HEK293 (cell line): ENCODE results near the gene MARCHF7.

ENCODE experiments used
- CTCF ChIA-PET: fragments of 350-600 bp; formaldehyde crosslinking; extraction: SDS; loops from one replicate; lab custom pipeline; 2021; ENCODE audit warnings: antibody characterized with exemption; lab: Yijun Ruan, JAX
- POLR2A ChIA-PET: fragments of 300-600 bp; formaldehyde crosslinking; extraction: SDS; loops from one replicate; lab custom pipeline; 2020; ENCODE audit warnings: antibody characterized with exemption, inconsistent platforms; lab: Yijun Ruan, JAX
- H3K27ac ChIP-seq: fragments of 200-500 bp; sonication (Bioruptor generic); 2 replicates; pipeline ENCODE4 v1.5.1; 2014; ENCODE audit warnings: low read depth, low read length, control low read depth, inconsistent platforms; ENCODE audit errors: extremely low read depth
- H3K36me3 ChIP-seq, 2 experiments: fragments of 200-500 bp in 1 of 2; sonication (Bioruptor generic) in 1 of 2; 1 replicate in 1 of 2; 2 replicates in 1 of 2; pipeline ENCODE4 v1.5.1; 2014 to 2017; ENCODE audit warnings: inconsistent platforms in 2 of 2, low read length in 2 of 2; ENCODE audit not compliant: control insufficient read depth in 2 of 2, insufficient read depth in 1 of 2
- H3K4me1 ChIP-seq: fragments of 200-500 bp; sonication (Bioruptor generic); 2 replicates; pipeline ENCODE4 v1.5.1; 2014; ENCODE audit warnings: mild to moderate bottlenecking, low read length, inconsistent platforms; ENCODE audit not compliant: control insufficient read depth, insufficient read depth
- H3K4me3 ChIP-seq: 2 replicates; pipeline ENCODE4 v1.5.1; 2011; ENCODE audit warnings: low read depth, mild to moderate bottlenecking, control low read depth, low read length, moderate library complexity
- H3K9me3 ChIP-seq: fragments of 200-500 bp; sonication (Bioruptor generic); 2 replicates; pipeline ENCODE4 v1.5.1; 2014; ENCODE audit warnings: low read depth, low read length, inconsistent platforms; ENCODE audit not compliant: control insufficient read depth, insufficient read depth
- FEZF1 ChIP-seq: fragments of 450-650 bp; formaldehyde crosslinking; IDR thresholded peaks from 2 replicates; pipeline ENCODE4 v1.5.1; 2016; ENCODE audit warnings: missing biosample characterization, missing genetic modification characterization
- GLIS1 ChIP-seq: fragments of 450-650 bp; formaldehyde crosslinking; IDR thresholded peaks from 2 replicates; pipeline ENCODE4 v1.5.1; 2016; ENCODE audit warnings: missing biosample characterization, missing genetic modification characterization
- SETDB1 ChIP-seq: IDR thresholded peaks from one replicate; pipeline ENCODE4 v1.6.1; 2017; ENCODE audit warnings: mild to moderate bottlenecking, low read length, moderate library complexity, mixed read lengths; ENCODE audit not compliant: insufficient read length
- WT1 ChIP-seq: fragments of 450-650 bp; formaldehyde crosslinking; IDR thresholded peaks from 2 replicates; pipeline ENCODE4 v1.5.1; 2016; ENCODE audit warnings: missing biosample characterization, missing genetic modification characterization
- ZFP3 ChIP-seq: fragments of 450-650 bp; formaldehyde crosslinking; IDR thresholded peaks from 2 replicates; pipeline ENCODE4 v1.5.1; 2016; ENCODE audit warnings: low read depth, missing biosample characterization, missing genetic modification characterization
- ZFP41 ChIP-seq: fragments of 450-650 bp; formaldehyde crosslinking; IDR thresholded peaks from 2 replicates; pipeline ENCODE4 v1.5.1; 2016; ENCODE audit warnings: missing biosample characterization, missing genetic modification characterization, borderline replicate concordance
- ZIC2 ChIP-seq: fragments of 450-650 bp; formaldehyde crosslinking; IDR thresholded peaks from 2 replicates; pipeline ENCODE4 v1.5.1; 2016; ENCODE audit warnings: missing biosample characterization, missing genetic modification characterization
- ZNF157 ChIP-seq: fragments of 450-650 bp; formaldehyde crosslinking; IDR thresholded peaks from 2 replicates; pipeline ENCODE4 v1.5.1; 2016; ENCODE audit warnings: missing biosample characterization, missing genetic modification characterization
- ZNF223 ChIP-seq: fragments of 450-650 bp; formaldehyde crosslinking; IDR thresholded peaks from 2 replicates; pipeline ENCODE4 v1.5.1; 2016; ENCODE audit warnings: missing biosample characterization, missing genetic modification characterization
- ZNF23 ChIP-seq: fragments of 450-650 bp; formaldehyde crosslinking; IDR thresholded peaks from 2 replicates; pipeline ENCODE4 v1.5.1; 2016; ENCODE audit warnings: missing biosample characterization, missing genetic modification characterization, borderline replicate concordance
- ZNF248 ChIP-seq: fragments of 450-650 bp; formaldehyde crosslinking; IDR thresholded peaks from 2 replicates; pipeline ENCODE4 v1.5.1; 2017; ENCODE audit warnings: missing biosample characterization, missing genetic modification characterization
- ZNF335 ChIP-seq: fragments of 450-650 bp; formaldehyde crosslinking; conservative IDR thresholded peaks from 2 replicates; pipeline ENCODE4 v1.5.1; 2016; ENCODE audit warnings: missing biosample characterization, missing genetic modification characterization
- ZNF366 ChIP-seq: fragments of 450-650 bp; formaldehyde crosslinking; conservative IDR thresholded peaks from 2 replicates; pipeline ENCODE4 v1.5.1; 2016; ENCODE audit warnings: missing biosample characterization, missing genetic modification characterization
- ZNF521 ChIP-seq: fragments of 450-650 bp; formaldehyde crosslinking; IDR thresholded peaks from 2 replicates; pipeline ENCODE4 v1.5.1; 2017; ENCODE audit warnings: missing biosample characterization, mild to moderate bottlenecking, missing genetic modification characterization
- ZNF529 ChIP-seq: fragments of 450-650 bp; formaldehyde crosslinking; IDR thresholded peaks from 2 replicates; pipeline ENCODE4 v1.5.1; 2017; ENCODE audit warnings: missing genetic modification characterization, missing biosample characterization; ENCODE audit not compliant: insufficient replicate concordance
- ZNF560 ChIP-seq: fragments of 450-650 bp; formaldehyde crosslinking; IDR thresholded peaks from 2 replicates; pipeline ENCODE4 v1.5.1; 2017; ENCODE audit warnings: missing biosample characterization, missing genetic modification characterization, borderline replicate concordance
- ZXDB ChIP-seq: fragments of 450-650 bp; formaldehyde crosslinking; IDR thresholded peaks from 2 replicates; pipeline ENCODE4 v1.5.1; 2016; ENCODE audit warnings: missing biosample characterization, missing genetic modification characterization
- TF ChIP-seq, protein P1 (sequence below): fragments of 450-650 bp; formaldehyde crosslinking; IDR thresholded peaks from 2 replicates; pipeline ENCODE4 v1.5.0; 2017; ENCODE audit warnings: missing biosample characterization, missing genetic modification characterization, borderline replicate concordance
- TF ChIP-seq, protein P2 (sequence below): fragments of 450-650 bp; formaldehyde crosslinking; IDR thresholded peaks from 2 replicates; pipeline ENCODE4 v1.5.1; 2017; ENCODE audit warnings: missing biosample characterization, missing genetic modification characterization

The MARCHF7 gene

DNA sequence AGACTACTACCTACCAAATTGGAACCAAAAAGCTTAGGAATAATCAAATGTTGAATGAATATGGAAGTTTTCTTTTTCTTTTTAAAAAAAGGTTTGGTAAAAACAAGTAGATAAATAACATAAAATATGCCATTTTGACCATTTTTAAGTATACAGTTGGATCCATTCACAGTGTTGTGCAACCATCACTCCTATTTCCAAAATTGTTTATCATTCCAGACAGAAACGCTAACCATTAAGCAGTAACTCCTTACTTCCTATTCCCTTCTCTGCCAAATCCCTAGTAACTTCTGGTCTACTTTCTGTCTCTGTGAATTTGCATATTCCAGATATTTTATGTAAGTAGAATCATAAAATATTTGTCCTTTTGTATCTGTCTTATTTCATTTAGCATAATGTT is 45.9 kb downstream of the MARCHF7 start:
- H3K4me3 ChIP-seq: no peak overlapping the region
- ChIA-PET CTCF (interaction anchor here (1.9 kb wide), 1 partner anchor 11 kb away, joined by 6 read pairs; no protein-coding TSS in a partner anchor), POLR2A (no interaction called here)
- no peak for TF ChIP-seq GLIS1 (tag by site-specific recombination)
- TF ChIP-seq, protein P1, sequence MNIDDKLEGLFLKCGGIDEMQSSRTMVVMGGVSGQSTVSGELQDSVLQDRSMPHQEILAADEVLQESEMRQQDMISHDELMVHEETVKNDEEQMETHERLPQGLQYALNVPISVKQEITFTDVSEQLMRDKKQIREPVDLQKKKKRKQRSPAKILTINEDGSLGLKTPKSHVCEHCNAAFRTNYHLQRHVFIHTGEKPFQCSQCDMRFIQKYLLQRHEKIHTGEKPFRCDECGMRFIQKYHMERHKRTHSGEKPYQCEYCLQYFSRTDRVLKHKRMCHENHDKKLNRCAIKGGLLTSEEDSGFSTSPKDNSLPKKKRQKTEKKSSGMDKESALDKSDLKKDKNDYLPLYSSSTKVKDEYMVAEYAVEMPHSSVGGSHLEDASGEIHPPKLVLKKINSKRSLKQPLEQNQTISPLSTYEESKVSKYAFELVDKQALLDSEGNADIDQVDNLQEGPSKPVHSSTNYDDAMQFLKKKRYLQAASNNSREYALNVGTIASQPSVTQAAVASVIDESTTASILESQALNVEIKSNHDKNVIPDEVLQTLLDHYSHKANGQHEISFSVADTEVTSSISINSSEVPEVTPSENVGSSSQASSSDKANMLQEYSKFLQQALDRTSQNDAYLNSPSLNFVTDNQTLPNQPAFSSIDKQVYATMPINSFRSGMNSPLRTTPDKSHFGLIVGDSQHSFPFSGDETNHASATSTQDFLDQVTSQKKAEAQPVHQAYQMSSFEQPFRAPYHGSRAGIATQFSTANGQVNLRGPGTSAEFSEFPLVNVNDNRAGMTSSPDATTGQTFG (tag by site-specific recombination): no peak
- TF ChIP-seq ZNF521 (tag by site-specific recombination): no peak
- TF ChIP-seq SETDB1: no peak
- TF ChIP-seq ZXDB (tag by site-specific recombination): no peak
- no peak for TF ChIP-seq ZNF560 (tag by site-specific recombination)
- no peak for TF ChIP-seq ZNF529 (tag by site-specific recombination)
- H3K27ac ChIP-seq: no peak overlapping the region
- peaks cover 48 to 95% of the 10 kb centered on the region in 2 experiments for H3K36me3 ChIP-seq
- H3K9me3 ChIP-seq: no peaks in the 10 kb centered on the region
- H3K4me1 ChIP-seq: no peaks in the 10 kb centered on the region

DNA sequence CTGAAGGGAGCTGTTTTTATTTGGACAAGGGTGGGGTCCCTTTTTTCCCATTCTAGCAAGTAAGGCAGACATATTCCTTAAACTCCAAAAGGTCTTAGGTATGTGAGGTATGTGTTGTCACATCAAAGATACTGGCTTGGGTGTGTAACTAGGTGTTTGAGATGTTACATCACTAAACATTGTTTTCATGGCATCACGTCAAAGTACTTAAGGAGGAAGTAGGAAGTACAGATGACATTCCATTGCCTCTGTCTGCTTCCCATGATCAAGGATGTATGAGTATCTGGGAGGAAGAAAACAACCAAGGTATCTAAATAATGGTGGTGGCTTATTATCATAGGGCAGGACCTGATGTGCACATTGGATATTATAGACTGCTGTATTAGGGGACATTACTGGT is 46.4 kb downstream of the MARCHF7 start:
- Histone ChIP-seq H3K4me3 (no peak overlapping the region), H3K9me3 (no peaks in the 10 kb centered on the region), H3K36me3 (peaks cover 45 to 96% of the 10 kb centered on the region in 2 experiments), H3K4me1 (no peaks in the 10 kb centered on the region), H3K27ac (no peak overlapping the region)
- TF ChIP-seq, protein P2, sequence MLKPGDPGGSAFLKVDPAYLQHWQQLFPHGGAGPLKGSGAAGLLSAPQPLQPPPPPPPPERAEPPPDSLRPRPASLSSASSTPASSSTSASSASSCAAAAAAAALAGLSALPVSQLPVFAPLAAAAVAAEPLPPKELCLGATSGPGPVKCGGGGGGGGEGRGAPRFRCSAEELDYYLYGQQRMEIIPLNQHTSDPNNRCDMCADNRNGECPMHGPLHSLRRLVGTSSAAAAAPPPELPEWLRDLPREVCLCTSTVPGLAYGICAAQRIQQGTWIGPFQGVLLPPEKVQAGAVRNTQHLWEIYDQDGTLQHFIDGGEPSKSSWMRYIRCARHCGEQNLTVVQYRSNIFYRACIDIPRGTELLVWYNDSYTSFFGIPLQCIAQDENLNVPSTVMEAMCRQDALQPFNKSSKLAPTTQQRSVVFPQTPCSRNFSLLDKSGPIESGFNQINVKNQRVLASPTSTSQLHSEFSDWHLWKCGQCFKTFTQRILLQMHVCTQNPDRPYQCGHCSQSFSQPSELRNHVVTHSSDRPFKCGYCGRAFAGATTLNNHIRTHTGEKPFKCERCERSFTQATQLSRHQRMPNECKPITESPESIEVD (tag by site-specific recombination): no peak
- TF ChIP-seq ZFP3 (tag by site-specific recombination): no peak
- no peak for TF ChIP-seq SETDB1
- TF ChIP-seq ZNF23: no peak
- TF ChIP-seq ZIC2: no peak
- TF ChIP-seq ZNF157: no peak
- no peak for TF ChIP-seq ZNF223
- TF ChIP-seq WT1 (tag by site-specific recombination): no peak
- TF ChIP-seq ZNF248 (tag by site-specific recombination): no peak
- TF ChIP-seq ZNF366 (tag by site-specific recombination): no peak
- TF ChIP-seq FEZF1: no peak
- TF ChIP-seq ZFP41 (tag by site-specific recombination): no peak
- POLR2A ChIA-PET: no interaction called here
- CTCF ChIA-PET: interaction anchor here (0.8 kb wide), 1 partner anchor 26 kb away, joined by 3 read pairs; no protein-coding TSS in a partner anchor

DNA sequence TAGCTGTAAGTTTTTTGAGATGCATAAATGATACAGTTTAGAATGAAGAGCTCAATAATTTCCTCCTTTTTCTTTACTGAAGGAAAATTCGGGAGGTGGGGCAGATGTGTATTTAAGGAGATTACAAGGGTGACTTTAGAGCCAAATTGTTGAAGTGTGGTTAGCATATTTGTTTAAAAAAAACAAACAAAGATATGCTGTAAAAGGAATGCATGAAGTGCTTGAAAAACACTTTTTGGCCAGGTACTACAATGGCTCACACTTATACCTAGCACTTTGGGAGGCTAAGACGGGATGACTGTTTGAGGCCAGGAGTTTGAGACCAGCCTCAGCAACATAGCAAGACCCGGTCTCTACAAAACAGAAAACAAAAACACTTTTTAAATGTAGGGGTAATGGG is 47.3 kb downstream of the MARCHF7 start:
- POLR2A ChIA-PET: no interaction called here

More for the DNA sequence above, 47.3 kb downstream of the MARCHF7 start:
- TF ChIP-seq ZNF335: no peak
- no peaks in the 10 kb centered on the region for H3K4me1 ChIP-seq
- no peaks in the 10 kb centered on the region for H3K9me3 ChIP-seq
- H3K4me3 ChIP-seq: no peak overlapping the region
- CTCF ChIA-PET: interaction anchor here (0.8 kb wide), 1 partner anchor 25 kb away, joined by 3 read pairs; no protein-coding TSS in a partner anchor
- H3K27ac ChIP-seq: no peak overlapping the region
- H3K36me3 ChIP-seq: peaks cover 49 to 92% of the 10 kb centered on the region in 2 experiments
